Immature natural killer cell (primary cell): ENCODE measurements around the gene KCTD14. TPM values are rescaled to one million over a fixed set of nuclear protein-coding genes. Genes with fewer than 3 reads are reported as not detected.
A peak's percentile ranks its signal among the peaks of the same experiment; 100 is the strongest.

ENCODE experiments used
- DNase-seq, 3 donors: peaks; one replicate each; pipeline ENCODE4 v3.0.0; 2022; ENCODE audit warnings: mixed read lengths in 1 of 3
- H3K27ac Mint-ChIP-seq, 6 donors: one replicate each; pipeline ENCODE4 v1.8.0; 2020; ENCODE audit warnings: mixed read lengths in 6 of 6, mild to moderate bottlenecking in 5 of 6, inconsistent platforms in 4 of 6, moderate library complexity in 3 of 6
- H3K27me3 Mint-ChIP-seq, 3 donors: one replicate each; pipeline ENCODE4 v1.8.0; 2020 to 2021; ENCODE audit warnings: low read depth in 3 of 3, mild to moderate bottlenecking in 3 of 3, mixed read lengths in 3 of 3, moderate library complexity in 3 of 3, inconsistent platforms in 1 of 3
- H3K36me3 Mint-ChIP-seq, 3 donors: one replicate each; pipeline ENCODE4 v1.8.0; 2020; ENCODE audit warnings: mixed read lengths in 3 of 3, inconsistent platforms in 2 of 3, mild to moderate bottlenecking in 2 of 3
- H3K4me1 Mint-ChIP-seq, 2 donors: one replicate each; pipeline ENCODE4 v1.8.0; 2020; ENCODE audit warnings: inconsistent platforms in 2 of 2, mild to moderate bottlenecking in 2 of 2, mixed read lengths in 2 of 2, moderate library complexity in 1 of 2
- H3K4me3 Mint-ChIP-seq, 5 donors: one replicate each; pipeline ENCODE4 v1.8.0; 2020; ENCODE audit warnings: mild to moderate bottlenecking in 5 of 5, mixed read lengths in 5 of 5, inconsistent platforms in 3 of 5, moderate library complexity in 3 of 5
- H3K9me3 Mint-ChIP-seq, 6 donors: one replicate each; pipeline ENCODE4 v1.8.0; 2020; ENCODE audit warnings: mild to moderate bottlenecking in 6 of 6, mixed read lengths in 6 of 6, inconsistent platforms in 4 of 6, moderate library complexity in 3 of 6
- polyA plus RNA-seq, 3 donors: library from polyadenylated mRNA; unstranded; fragments of 300-500 nt; fragmentation: Illumina TruSeq; gene quantifications; one replicate each; pipeline ENCODE4 v1.2.3, GENCODE V29; 2021

The KCTD14 gene
- polyA plus RNA-seq, 3 donors from 2014 or later, result 0.82 TPM; not detected in 2

DNA sequence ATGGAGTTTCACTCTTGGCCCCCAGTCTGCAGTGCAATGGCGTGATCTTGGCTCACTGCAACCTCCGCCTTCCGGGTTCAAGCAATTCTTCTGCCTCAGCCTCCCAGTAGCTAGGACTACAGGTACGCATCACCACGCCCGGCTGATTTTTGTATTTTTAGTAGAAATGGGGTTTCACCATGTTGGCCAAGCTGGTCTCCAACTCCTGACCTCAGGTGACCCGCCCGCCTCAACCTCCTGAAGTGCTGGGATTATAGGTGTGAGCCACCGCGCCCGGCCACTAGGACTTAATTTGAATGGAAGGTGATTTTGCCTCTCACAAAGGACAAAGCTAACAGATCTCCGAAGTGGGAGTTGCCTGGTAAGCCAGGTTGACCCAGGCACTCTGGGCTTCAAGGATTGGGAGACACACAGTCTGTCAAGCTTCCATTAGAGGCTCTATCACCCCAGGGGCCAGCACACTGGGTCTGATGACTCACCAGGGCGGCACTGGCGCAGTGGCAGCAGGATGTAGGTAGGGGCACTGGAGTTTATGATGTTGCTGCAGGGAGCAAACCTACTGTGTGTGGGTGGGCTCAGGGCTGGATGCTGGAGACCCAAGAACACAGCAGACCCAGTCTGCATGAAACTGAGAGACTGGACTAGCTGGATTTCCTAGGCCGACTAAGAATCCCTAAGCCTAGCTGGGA is 17.8 kb upstream of the KCTD14 start:
- Mint-ChIP-seq H3K27me3 (peaks cover 1 to 2% (median 2%) of the 10 kb centered on the region in 3 donors), H3K9me3 (no peaks in the 10 kb centered on the region), H3K4me1 (peaks cover 18 to 20% of the 10 kb centered on the region in 2 donors), H3K36me3 (no peaks in the 10 kb centered on the region), H3K27ac (peak overlapping the region in 2 of 6 donors; percentile 34 to 87), H3K4me3 (no peak overlapping the region)
- DNase-seq, result no peak

DNA sequence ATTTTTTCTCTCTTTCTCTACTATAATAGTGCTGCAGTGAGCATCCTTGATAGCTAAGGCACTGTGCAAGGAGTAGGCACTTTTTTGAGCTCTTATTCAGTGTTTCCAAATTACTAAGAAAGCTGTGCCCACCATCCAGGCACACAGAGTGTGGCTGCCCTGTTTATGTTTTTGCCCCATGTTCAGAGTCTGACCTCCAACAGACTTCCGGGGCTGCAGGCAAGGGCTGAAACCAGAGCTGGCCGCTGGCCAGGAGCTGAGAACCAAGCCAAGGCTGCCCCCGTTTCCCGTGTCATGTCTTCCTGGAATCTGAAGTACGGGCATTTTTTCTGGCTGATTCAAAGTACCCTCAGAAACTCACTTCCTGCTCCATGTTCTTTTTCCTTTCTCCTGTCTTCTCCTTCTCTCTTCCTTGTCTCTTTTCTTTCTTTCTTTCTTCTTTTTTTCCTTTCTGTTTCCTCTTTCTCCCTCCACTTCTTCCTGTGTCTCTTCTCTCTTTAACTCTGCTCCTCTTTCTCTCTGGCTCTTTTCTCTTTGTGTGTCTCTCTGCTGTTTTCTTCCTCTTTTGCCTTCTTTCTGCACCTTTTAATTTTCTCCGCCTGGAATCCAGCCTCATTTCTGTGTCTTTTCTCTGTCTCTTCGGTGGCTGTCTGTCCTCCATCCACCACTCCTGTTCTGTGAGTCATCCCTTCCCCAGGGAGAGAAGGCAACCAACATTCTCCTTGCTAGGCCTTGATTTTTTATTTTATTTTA is 17.0 kb upstream of the KCTD14 start:
- no peaks in the 10 kb centered on the region for H3K9me3 Mint-ChIP-seq
- H3K27me3 Mint-ChIP-seq, result peaks cover 2 to 4% (median 3%) of the 10 kb centered on the region in 3 donors
- peak overlapping the region; percentile 81 to 94 (median 88) for H3K27ac Mint-ChIP-seq
- H3K4me3 Mint-ChIP-seq, result peak overlapping the region; percentile 63 to 84 (median 82)
- H3K36me3 Mint-ChIP-seq, result no peaks in the 10 kb centered on the region
- peak; percentile 25 to 37 (median 26) for DNase-seq
- H3K4me1 Mint-ChIP-seq, result peaks cover 13 to 18% of the 10 kb centered on the region in 2 donors

DNA sequence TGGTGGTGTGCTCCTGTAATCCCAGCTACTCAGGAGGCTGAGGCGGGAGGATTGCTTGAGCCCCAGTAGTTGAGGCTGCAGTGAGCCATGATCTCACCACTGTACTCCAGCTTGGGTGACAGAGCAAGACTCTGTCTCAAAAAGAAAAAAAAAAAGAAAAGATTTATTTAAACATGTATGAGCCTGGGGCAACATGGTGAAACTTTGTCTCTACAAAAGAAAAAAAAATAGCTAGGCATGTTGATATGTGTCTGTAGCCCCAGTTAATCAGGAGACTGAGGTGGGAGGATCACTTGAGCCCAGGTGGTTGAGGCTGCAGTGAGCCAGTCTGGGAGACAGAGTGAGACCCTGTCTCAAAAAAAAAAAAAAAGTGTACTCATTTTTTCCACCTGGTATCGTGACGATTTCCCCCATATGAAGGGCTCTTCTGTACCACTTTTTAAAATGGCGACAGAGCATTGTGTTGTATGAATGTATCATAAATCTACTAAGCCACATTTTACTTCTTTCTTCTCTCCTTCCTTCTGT is 16.4 kb upstream of the KCTD14 start:
- peaks cover 13 to 18% of the 10 kb centered on the region in 2 donors for H3K4me1 Mint-ChIP-seq
- DNase-seq, result no peak
- no peaks in the 10 kb centered on the region for H3K9me3 Mint-ChIP-seq
- H3K36me3 Mint-ChIP-seq, result no peaks in the 10 kb centered on the region
- peak overlapping the region; percentile 81 to 94 (median 88) for H3K27ac Mint-ChIP-seq
- H3K4me3 Mint-ChIP-seq, result peak overlapping the region in 4 of 5 donors; percentile 64 to 84 (median 82)
- H3K27me3 Mint-ChIP-seq, result peaks cover 2 to 4% (median 3%) of the 10 kb centered on the region in 3 donors

DNA sequence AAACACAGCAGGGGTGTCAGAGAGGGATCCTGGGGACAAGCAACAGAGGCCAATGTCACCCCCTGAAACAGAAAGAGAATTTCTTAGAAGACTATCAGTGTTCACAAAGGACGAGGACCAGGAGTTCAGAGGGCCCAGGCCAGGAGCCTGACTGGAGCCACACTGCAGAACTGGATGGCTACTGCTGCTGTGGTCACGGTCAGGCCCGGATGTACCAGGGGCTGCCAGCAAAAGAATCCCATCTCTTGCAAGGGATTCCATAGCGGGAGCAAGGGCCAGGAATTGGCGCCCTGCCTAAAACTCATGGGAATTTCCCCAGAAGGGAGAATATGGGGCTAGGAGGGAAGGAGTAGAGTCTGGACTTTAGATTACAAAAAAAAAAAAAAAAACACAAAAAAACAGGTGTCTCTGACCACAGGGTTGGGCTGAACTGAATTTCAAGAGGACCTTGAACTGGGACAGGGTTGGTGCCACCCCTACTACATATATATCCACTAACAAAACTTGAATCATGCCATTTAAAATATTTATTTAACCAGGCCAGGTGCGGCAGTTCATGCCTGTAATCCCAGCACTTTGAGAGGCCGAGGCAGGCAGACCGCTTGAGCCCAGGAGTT is 15.7 kb upstream of the KCTD14 start:
- Mint-ChIP-seq H3K4me1 (peaks cover 13 to 18% of the 10 kb centered on the region in 2 donors), H3K36me3 (no peaks in the 10 kb centered on the region), H3K9me3 (no peaks in the 10 kb centered on the region), H3K27ac (no peak overlapping the region), H3K27me3 (peaks cover 2 to 4% (median 3%) of the 10 kb centered on the region in 3 donors), H3K4me3 (no peak overlapping the region)
- no peak for DNase-seq

DNA sequence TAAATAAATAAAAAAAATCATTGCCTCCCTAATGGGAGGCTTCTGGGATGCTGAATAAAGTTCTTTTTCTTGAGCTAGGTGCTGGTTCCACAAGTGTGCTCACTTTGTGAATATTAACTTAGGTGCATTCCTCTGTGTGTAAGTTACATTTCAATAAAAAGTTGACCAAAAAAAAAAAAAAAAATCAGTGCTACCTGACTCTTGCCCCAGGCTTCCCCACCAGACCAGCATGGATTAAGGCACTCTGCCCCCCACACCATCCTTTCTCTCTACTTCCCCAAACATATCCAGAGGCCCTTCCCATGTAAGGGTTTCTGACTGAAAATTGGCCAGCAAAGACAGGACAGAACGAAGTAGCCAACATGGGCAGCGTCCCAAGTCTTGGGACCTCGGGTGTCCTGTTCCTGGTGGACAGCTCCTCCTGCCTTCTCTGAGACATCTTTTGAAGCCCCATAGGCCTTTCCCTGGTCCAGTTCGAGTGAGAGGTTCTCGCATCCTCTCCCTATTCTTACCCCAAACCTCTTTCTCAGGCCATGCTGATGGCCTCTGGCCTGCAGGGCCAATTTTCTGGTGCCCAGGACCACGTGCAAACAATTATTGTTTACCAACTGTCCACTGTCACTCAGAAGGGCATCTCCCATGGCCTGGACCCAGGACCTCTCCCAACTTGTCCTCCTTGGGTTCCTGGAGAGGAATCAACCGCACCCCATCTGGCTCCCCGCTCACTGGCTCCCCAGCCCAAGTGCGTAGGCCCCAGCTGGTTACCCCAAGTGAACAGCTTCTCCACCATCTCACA is 14.9 kb upstream of the KCTD14 start:
- Mint-ChIP-seq H3K4me3 (no peak overlapping the region), H3K27ac (no peak overlapping the region), H3K27me3 (peaks cover 0 to 4% (median 3%) of the 10 kb centered on the region in 3 donors)

DNA sequence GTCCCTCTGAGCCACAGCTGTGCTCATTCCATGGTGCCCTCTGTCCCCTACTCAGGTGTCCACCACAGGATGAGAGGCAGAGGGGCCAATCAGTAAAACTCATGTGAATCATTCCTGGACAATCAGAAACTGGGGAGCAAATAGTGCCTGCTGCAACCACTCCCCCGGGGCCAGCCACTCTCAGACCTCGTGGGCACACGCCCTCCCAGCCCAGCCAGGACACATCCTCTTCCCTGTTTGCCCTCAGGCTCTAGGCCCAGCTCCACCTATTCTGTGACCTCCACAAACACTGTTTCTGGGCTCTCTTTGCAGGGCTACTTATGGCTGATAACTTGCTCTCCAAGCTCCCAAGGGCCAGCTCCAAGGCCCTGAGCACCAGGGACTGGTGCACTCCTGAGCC is 14.0 kb upstream of the KCTD14 start:
- Mint-ChIP-seq H3K27ac (no peak overlapping the region), H3K4me1 (peaks cover 13 to 18% of the 10 kb centered on the region in 2 donors), H3K4me3 (no peak overlapping the region), H3K27me3 (peaks cover 0 to 4% (median 3%) of the 10 kb centered on the region in 3 donors), H3K9me3 (no peaks in the 10 kb centered on the region), H3K36me3 (no peaks in the 10 kb centered on the region)
- DNase-seq, result no peak

More for the DNA sequence above, 14.9 kb upstream of the KCTD14 start:
- Mint-ChIP-seq H3K9me3 (no peaks in the 10 kb centered on the region), H3K4me1 (peaks cover 13 to 18% of the 10 kb centered on the region in 2 donors), H3K36me3 (no peaks in the 10 kb centered on the region)
- DNase-seq, result no peak

DNA sequence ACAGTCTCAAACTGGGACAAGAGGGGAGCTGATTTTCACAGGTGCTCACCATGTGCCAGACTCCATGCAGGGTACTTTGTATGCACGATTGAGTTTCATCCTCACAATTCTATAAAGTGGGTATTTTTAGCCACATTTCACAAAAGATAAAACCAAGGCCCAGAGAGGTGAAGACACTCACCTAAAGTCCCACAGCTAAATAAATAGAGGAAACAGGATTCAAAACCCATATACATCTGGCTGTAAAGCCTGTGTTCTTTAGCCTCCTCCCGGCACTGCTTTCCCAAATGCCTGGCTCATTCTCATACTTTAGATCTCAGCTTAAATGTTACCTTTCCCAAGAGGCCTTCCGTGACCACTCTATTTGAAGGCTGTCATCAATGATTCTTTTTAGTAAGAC is 13.2 kb upstream of the KCTD14 start:
- Mint-ChIP-seq H3K36me3 (no peaks in the 10 kb centered on the region), H3K27me3 (peaks cover 0 to 4% (median 3%) of the 10 kb centered on the region in 3 donors), H3K9me3 (no peaks in the 10 kb centered on the region), H3K4me1 (peaks cover 13 to 15% of the 10 kb centered on the region in 2 donors), H3K4me3 (no peak overlapping the region), H3K27ac (peak overlapping the region in 1 of 6 donors; percentile 4)
- DNase-seq, result no peak

DNA sequence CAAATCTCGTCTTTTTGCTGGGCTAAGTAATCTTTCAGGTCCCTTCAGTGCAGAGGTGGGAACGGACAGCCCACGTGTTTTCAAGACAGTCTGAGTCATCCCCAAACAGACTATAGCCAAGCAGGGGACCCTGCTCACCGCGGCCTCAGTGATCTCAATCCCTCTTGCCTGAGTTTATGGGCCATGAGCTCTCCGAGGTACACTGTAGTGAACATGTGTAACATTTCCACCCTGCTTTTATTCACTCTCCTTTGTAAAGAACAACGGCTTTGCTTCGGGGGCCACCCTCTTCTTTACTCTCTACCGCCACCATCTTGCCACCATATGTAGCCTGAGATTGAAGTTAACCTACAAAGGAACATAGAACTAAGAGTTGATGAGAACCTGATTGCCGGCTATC is 11.5 kb upstream of the KCTD14 start:
- H3K27ac Mint-ChIP-seq, result no peak overlapping the region
- no peak for DNase-seq
- no peaks in the 10 kb centered on the region for H3K36me3 Mint-ChIP-seq
- peaks cover 0 to 3% (median 2%) of the 10 kb centered on the region in 3 donors for H3K27me3 Mint-ChIP-seq
- no peak overlapping the region for H3K4me3 Mint-ChIP-seq
- no peaks in the 10 kb centered on the region for H3K9me3 Mint-ChIP-seq
- H3K4me1 Mint-ChIP-seq, result peaks cover 3 to 6% of the 10 kb centered on the region in 2 donors

DNA sequence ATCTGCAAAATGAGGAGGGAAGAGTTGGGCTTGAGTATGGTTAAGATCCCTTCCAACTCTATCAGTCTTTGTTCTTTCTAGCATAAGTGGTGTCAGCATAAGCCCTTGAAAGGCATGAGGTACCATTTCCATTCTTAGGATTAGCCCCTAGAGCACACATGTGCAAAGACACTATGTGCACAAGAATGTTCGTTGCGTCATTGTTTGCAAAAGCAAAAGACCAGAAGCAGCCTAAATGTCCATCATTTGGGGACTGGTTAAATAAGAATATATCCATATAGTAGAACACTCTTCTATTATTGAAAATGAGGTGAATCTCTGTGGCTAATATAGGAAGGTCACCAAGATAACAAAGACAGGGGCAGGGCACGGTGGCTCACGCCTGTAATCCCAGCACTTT is 10.0 kb upstream of the KCTD14 start:
- H3K9me3 Mint-ChIP-seq, result no peaks in the 10 kb centered on the region
- no peak overlapping the region for H3K4me3 Mint-ChIP-seq
- peaks cover 0 to 4% (median 2%) of the 10 kb centered on the region in 3 donors for H3K27me3 Mint-ChIP-seq
- no peaks in the 10 kb centered on the region for H3K36me3 Mint-ChIP-seq
- no peak overlapping the region for H3K27ac Mint-ChIP-seq
- no peak for DNase-seq
- peaks cover 0 to 2% of the 10 kb centered on the region in 2 donors for H3K4me1 Mint-ChIP-seq

DNA sequence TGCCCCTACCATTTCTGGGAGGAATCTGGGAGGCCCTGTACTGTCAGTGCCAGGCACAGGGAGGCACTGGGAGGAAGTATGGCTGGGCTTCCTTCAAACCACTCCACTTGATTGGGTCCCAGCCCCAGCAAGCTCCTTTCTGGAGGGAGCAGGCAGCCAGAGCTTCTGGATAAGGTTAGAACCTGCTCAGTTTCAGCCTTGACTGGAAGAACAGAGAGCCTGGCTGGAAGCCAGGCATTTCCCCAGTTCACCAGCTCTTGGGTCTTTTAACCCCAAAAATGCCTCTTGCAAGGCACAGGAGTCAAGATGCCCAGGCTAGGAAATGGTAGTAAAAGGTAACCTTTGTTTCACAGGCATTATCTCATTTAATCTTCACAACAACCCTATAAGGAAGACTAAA is 9.0 kb upstream of the KCTD14 start:
- Mint-ChIP-seq H3K9me3 (no peaks in the 10 kb centered on the region), H3K4me1 (no peaks in the 10 kb centered on the region), H3K27me3 (peaks cover 0 to 4% (median 2%) of the 10 kb centered on the region in 3 donors), H3K36me3 (no peaks in the 10 kb centered on the region), H3K27ac (no peak overlapping the region), H3K4me3 (no peak overlapping the region)
- DNase-seq, result no peak

DNA sequence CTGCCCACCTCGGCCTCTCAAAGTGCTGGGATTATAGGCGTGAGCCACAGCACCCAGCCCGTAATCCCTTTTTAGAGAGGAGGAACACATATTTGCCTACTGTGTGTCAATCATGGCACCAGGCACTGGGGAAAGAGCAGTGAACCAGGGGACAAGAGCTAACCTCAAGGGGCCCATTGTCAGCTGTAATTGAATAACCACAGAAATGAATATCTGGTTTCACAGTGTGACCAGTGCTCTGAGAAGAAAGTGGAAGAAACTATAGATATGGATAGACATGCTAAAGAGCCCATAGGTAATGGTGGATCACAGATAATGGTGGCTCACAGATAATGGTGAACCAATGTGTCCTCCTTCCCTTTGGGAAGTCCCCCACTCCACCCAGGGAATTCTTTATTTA is 8.6 kb upstream of the KCTD14 start:
- DNase-seq, result no peak
- Mint-ChIP-seq H3K27me3 (peaks cover 0 to 4% (median 2%) of the 10 kb centered on the region in 3 donors), H3K27ac (no peak overlapping the region), H3K4me3 (no peak overlapping the region), H3K9me3 (no peaks in the 10 kb centered on the region), H3K4me1 (no peaks in the 10 kb centered on the region), H3K36me3 (no peaks in the 10 kb centered on the region)

DNA sequence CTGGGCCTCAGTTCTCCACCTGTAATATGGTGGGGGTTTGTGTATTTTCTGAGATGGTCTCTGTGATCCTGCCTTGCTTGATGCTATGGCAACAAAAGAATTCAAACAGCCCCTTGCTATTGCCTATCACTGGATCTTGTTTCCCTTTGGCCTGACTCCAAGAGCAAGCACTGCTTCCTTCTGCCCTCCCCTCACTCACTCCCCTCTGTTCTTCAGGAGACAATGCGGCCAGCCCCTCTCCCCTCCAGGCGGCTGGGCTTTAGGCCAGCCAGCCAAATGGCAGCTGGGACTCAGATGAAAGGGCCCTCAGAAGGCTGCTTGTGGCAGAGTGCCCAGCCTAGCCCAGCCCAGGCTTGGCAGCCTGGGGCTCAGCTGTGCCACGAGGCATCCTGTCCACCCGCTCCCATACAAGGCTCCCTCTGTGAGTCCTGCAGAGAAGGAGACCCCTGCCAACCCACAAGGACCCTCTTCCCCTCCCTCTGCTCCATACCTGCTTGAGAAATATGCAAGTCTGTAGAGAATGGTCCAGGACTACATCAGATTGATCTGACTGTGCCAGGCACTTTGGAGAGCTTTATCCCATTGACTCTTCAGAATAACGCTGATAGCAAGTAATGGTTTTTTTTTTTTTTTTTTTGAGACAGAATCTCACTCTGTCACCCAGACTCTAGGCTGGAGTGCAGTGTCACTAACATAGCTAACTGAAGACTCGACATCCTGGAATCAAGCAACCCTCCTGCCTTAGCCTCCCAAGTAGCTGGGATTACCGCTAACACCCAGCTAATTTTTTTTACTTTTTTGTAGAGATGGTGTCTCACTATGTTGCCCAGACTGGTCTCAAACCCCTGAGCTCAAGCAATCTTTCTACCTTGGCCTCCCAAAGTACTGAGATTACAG is 7.6 kb upstream of the KCTD14 start:
- no peak overlapping the region for H3K27ac Mint-ChIP-seq
- no peaks in the 10 kb centered on the region for H3K36me3 Mint-ChIP-seq
- no peaks in the 10 kb centered on the region for H3K4me1 Mint-ChIP-seq
- H3K27me3 Mint-ChIP-seq, result peaks cover 0 to 4% (median 2%) of the 10 kb centered on the region in 3 donors
- H3K4me3 Mint-ChIP-seq, result no peak overlapping the region
- no peaks in the 10 kb centered on the region for H3K9me3 Mint-ChIP-seq
- DNase-seq, result no peak
